K562 (cell line): ENCODE measurements around the gene RPL39. TPM values are rescaled to one million over a fixed set of nuclear protein-coding genes. Genes with fewer than 3 reads are reported as not detected.

ENCODE experiments used
- ATAC-seq: fragments of 200-7000 bp; cut with Tn5 transposase; 3 replicates; pipeline ENCODE4 v1.9.1; 2020; ENCODE audit warnings: moderate library complexity
- BruUV-seq: library from RNA; stranded (reverse); fragments of 400-500 nt; replicated peaks from 2 replicates; lab custom pipeline; 2021; lab: Mats Ljungman, UMichigan
- CTCF ChIA-PET: fragments of 300-600 bp; formaldehyde crosslinking; extraction: SDS; loops from one replicate; lab custom pipeline; 2021; ENCODE audit warnings: low intra/inter-chr PET ratio; lab: Yijun Ruan, JAX
- POLR2A ChIA-PET: fragments of 300-600, 350-650 bp; sonication (Branson Sonifier 250); formaldehyde crosslinking; extraction: SDS; loops from one replicate; lab custom pipeline; 2021; ENCODE audit warnings: antibody characterized with exemption, inconsistent platforms; lab: Yijun Ruan, JAX
- DNase-seq, 4 experiments: peaks; one replicate each; pipeline versions ENCODE4 v3.0.0 to v3.0.0-alpha.2; 2011 to 2018; ENCODE audit warnings: low spot score in 3 of 4, mixed read lengths in 3 of 4; ENCODE audit errors: extremely low read depth in 1 of 4
- FAIRE-seq: peaks from 2 replicates; lab custom pipeline; 2011; peaks lifted over from hg19 to GRCh38; lab: Jason Lieb, UNC
- H2AFZ ChIP-seq: 2 replicates; pipeline ENCODE4 v1.6.0; 2011; ENCODE audit warnings: low read depth, low read length, control low read depth, inconsistent platforms
- H3K27ac ChIP-seq: fragments of 200-600 bp; 3 replicates; pipeline ENCODE4 v1.8.0; 2011; ENCODE audit warnings: low read depth, mild to moderate bottlenecking, control low read depth, inconsistent platforms, low read length, moderate library complexity, mixed read lengths; ENCODE audit errors: extremely low read depth
- H3K27me3 ChIP-seq, 2 experiments: fragments of 300-600 bp in 1 of 2; 2 replicates in 1 of 2; 3 replicates in 1 of 2; pipeline versions ENCODE4 v1.6.0 to v1.8.0; 2011; ENCODE audit warnings: inconsistent platforms in 2 of 2, low read length in 2 of 2, mild to moderate bottlenecking in 1 of 2, mixed read lengths in 1 of 2, moderate library complexity in 1 of 2; ENCODE audit not compliant: control insufficient read depth in 2 of 2, insufficient read depth in 2 of 2
- H3K36me3 ChIP-seq: fragments of 300-600 bp; 3 replicates; pipeline ENCODE4 v1.8.0; 2011; ENCODE audit warnings: mild to moderate bottlenecking, low read length, inconsistent platforms; ENCODE audit not compliant: control insufficient read depth, insufficient read depth
- H3K4me1 ChIP-seq, 2 experiments: fragments of 200-600 bp in 1 of 2; replicated peaks in 1 of 2; 2 replicates in 1 of 2; 3 replicates in 1 of 2; pipeline versions ENCODE4 v1.5.1 to v1.8.0; 2011; ENCODE audit warnings: inconsistent platforms in 2 of 2, low read length in 2 of 2, mild to moderate bottlenecking in 1 of 2, mixed read lengths in 1 of 2, moderate library complexity in 1 of 2; ENCODE audit not compliant: control insufficient read depth in 2 of 2, insufficient read depth in 2 of 2
- H3K4me2 ChIP-seq: 2 replicates; pipeline ENCODE4 v1.6.1; 2011; ENCODE audit warnings: low read length, control low read depth, inconsistent platforms, mixed read lengths; ENCODE audit not compliant: insufficient read depth
- H3K4me3 ChIP-seq: fragments of 200-600 bp; sonication (generic), shearing (Covaris generic); 2 replicates; pipeline ENCODE4 v1.5.1; 2016; ENCODE audit warnings: control low read depth, inconsistent platforms
- H3K79me2 ChIP-seq: fragments of 200-600 bp; 3 replicates; pipeline ENCODE4 v1.8.0; 2011; ENCODE audit warnings: low read length, inconsistent platforms; ENCODE audit not compliant: control insufficient read depth, insufficient read depth
- H3K9ac ChIP-seq, 2 experiments: 2 replicates each; pipeline versions ENCODE4 v1.6.0 to v1.6.1; 2011; ENCODE audit warnings: low read depth in 2 of 2, low read length in 2 of 2, control low read depth in 1 of 2, inconsistent platforms in 1 of 2, mild to moderate bottlenecking in 1 of 2, mixed read lengths in 1 of 2; ENCODE audit not compliant: insufficient read depth in 1 of 2
- H3K9me1 ChIP-seq: one replicate; pipeline ENCODE4 v1.6.0; 2011; ENCODE audit warnings: inconsistent platforms, mild to moderate bottlenecking, low read length, moderate library complexity; ENCODE audit not compliant: control insufficient read depth, insufficient read depth
- H3K9me3 ChIP-seq: replicated peaks from 2 replicates; pipeline ENCODE4 v1.5.1; 2011; ENCODE audit warnings: low read depth, low read length, inconsistent platforms; ENCODE audit not compliant: control insufficient read depth, insufficient read depth
- H4K20me1 ChIP-seq: replicated peaks from 2 replicates; pipeline ENCODE4 v1.6.1; 2011; ENCODE audit warnings: low read length, inconsistent platforms, mixed read lengths; ENCODE audit not compliant: control insufficient read depth, insufficient read depth
- CREM ChIP-seq: IDR thresholded peaks from 2 replicates; pipeline ENCODE4 v1.6.1; 2014; ENCODE audit warnings: antibody characterized with exemption, low read depth
- DNMT1 ChIP-seq: fragments of 450-650 bp; IDR thresholded peaks from 2 replicates; pipeline ENCODE4 v1.6.1; 2016; ENCODE audit warnings: antibody characterized with exemption, mild to moderate bottlenecking
- EHMT2 ChIP-seq: fragments of 450-650 bp; IDR thresholded peaks from 2 replicates; pipeline ENCODE4 v1.6.1; 2018; ENCODE audit warnings: antibody characterized with exemption
- ETV6 ChIP-seq, 3 experiments: fragments of 150-350 bp in 1 of 3; sonication (generic) in 1 of 3; formaldehyde crosslinking in 1 of 3; IDR thresholded peaks; 2 replicates each; pipeline versions ENCODE4 v1.6.1 to v1.8.0; 2014 to 2022; ENCODE audit warnings: borderline replicate concordance in 2 of 3, low read depth in 2 of 3, antibody characterized with exemption in 1 of 3, low read length in 1 of 3, mild to moderate bottlenecking in 1 of 3, missing genetic modification reagents in 1 of 3
- FOXJ2 ChIP-seq: fragments of 200-800 bp; sonication (Bioruptor generic); IDR thresholded peaks from 2 replicates; pipeline ENCODE4 v1.6.1; 2016; ENCODE audit warnings: missing genetic modification characterization, missing compliant biosample characterization
- FOXO4 ChIP-seq: fragments of 450-650 bp; formaldehyde crosslinking; IDR thresholded peaks from 2 replicates; pipeline ENCODE4 v1.4.0; 2020; ENCODE audit warnings: mild to moderate bottlenecking, moderate library complexity
- LCOR ChIP-seq: sonication (generic); formaldehyde crosslinking; IDR thresholded peaks from 2 replicates; pipeline ENCODE4 v1.8.0; 2022; ENCODE audit warnings: mild to moderate bottlenecking, missing genetic modification reagents
- MAFK ChIP-seq: IDR thresholded peaks from 2 replicates; pipeline ENCODE4 v1.6.1; 2011; ENCODE audit warnings: low read length, improper control_type of control experiment
- OTX1 ChIP-seq: fragments of 450-650 bp; formaldehyde crosslinking; IDR thresholded peaks from 2 replicates; pipeline ENCODE4 v1.4.0; 2022; ENCODE audit warnings: mild to moderate bottlenecking
- PHTF2 ChIP-seq: fragments of 250-450 bp; sonication (Bioruptor Pico); IDR thresholded peaks from 2 replicates; pipeline ENCODE4 v1.5.0; 2021; ENCODE audit warnings: mild to moderate bottlenecking
- STAT6 ChIP-seq: sonication (generic); formaldehyde crosslinking; IDR thresholded peaks from 2 replicates; pipeline ENCODE4 v1.8.1; 2023; ENCODE audit warnings: mild to moderate bottlenecking, missing genetic modification reagents
- SUPT5H ChIP-seq: fragments of 450-650 bp; IDR thresholded peaks from 2 replicates; pipeline ENCODE4 v1.6.1; 2016
- TCF7 ChIP-seq: sonication (generic); IDR thresholded peaks from 2 replicates; pipeline ENCODE4 v1.6.1; 2016; ENCODE audit warnings: antibody characterized with exemption, borderline replicate concordance
- ZFX ChIP-seq: sonication (generic); formaldehyde crosslinking; IDR thresholded peaks from 2 replicates; pipeline ENCODE4 v1.8.0; 2022; ENCODE audit warnings: mild to moderate bottlenecking, missing genetic modification reagents, moderate library complexity
- ZNF253 ChIP-seq: fragments of 250-450 bp; sonication (Bioruptor Pico); conservative IDR thresholded peaks from 2 replicates; pipeline ENCODE4 v1.6.1; 2021; ENCODE audit warnings: mild to moderate bottlenecking
- ZNF75A ChIP-seq: fragments of 450-650 bp; formaldehyde crosslinking; IDR thresholded peaks from 2 replicates; pipeline ENCODE4 v1.4.0; 2020; ENCODE audit warnings: mild to moderate bottlenecking
- WGBS: fragments of 100-300 bp; shearing (Covaris generic); methylation state at CpG from one replicate; pipeline ENCODE4 v1.1.6; 2016; ENCODE audit warnings: low coverage, mixed read lengths; ENCODE audit not compliant: insufficient coverage; ENCODE audit errors: missing lambda C conversion rate; 5-methylcytosine and 5-hydroxymethylcytosine counted together
- in situ Hi-C: fragments of 300-500 bp; cut with MboI; formaldehyde crosslinking; loops from 4 replicates; pipeline ENCODE4 v1.15.0; 2018; ENCODE audit warnings: inconsistent platforms, mixed read lengths
- intact Hi-C: fragments of 100-400 bp; cut with micrococcal nuclease; formaldehyde crosslinking; loops from 2 replicates; pipeline ENCODE4 v1.14.2; 2022
- polyA plus RNA-seq, 8 experiments: library from polyadenylated mRNA; depleted of rRNA in 4 of 8; stranded (reverse) in 5 of 8; unstranded in 3 of 8; fragments of >200 nt; fragmentation: Nextera tagmentation in 2 of 8; fragmentation: Illumina TruSeq in 1 of 8; extraction: Ambion mirVana in 2 of 8; extraction: Trizol in 1 of 8; gene quantifications; 2 replicates each; pipeline versions ENCODE4 v1.2.1 to v1.2.3, GENCODE V29; 2011 to 2014; ENCODE audit warnings: inconsistent platforms in 1 of 8, missing spikeins in 1 of 8
- total RNA-seq, 7 experiments: library from RNA; depleted of rRNA in 6 of 7; stranded (reverse); fragments of >200 nt in 6 of 7; fragmentation: Illumina TruSeq in 2 of 7; extraction: Trizol in 2 of 7; gene quantifications; 2 replicates each; pipeline versions ENCODE4 v1.2.1 to v1.2.3, GENCODE V29; 2011 to 2021; ENCODE audit warnings: low replicate concordance in 1 of 7
- TF ChIP-seq, protein P1 (sequence below): sonication (generic); formaldehyde crosslinking; IDR thresholded peaks from 2 replicates; pipeline ENCODE4 v1.8.0; 2022; ENCODE audit warnings: mild to moderate bottlenecking, missing genetic modification reagents, borderline replicate concordance

Gene RPL39
- total and polyA plus RNA-seq, 9 of the 15 experiments (the other 6 are each of a cell fraction or from before 2014, with no cell fraction given) = 1,382 to 5,043 (median 3,226) TPM

DNA sequence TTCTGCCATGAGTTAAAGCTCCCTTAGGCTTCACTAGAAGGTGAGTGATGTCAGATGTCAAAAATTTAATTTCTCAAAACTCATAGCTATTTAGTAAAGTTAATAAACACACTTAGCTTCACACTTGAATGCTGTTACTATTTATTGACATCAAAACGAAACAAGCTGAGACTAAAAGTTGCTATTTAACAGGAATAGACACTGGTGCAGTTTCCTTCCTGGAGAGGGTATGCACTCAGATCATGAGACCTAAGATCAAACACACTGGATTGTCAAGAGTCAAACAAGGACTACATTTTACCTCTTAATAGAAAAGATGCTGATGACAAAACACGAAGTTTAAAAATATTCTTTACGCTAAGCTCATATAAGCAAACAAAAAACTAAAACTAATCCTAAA is 42.5 kb upstream of the RPL39 start (continued):
- TF ChIP-seq ZFX (no peak), STAT6 (CRISPR knock-in tag) (no peak)

- Histone ChIP-seq H3K4me2 (no peak overlapping the region), H3K9me1 (no peaks in the 10 kb centered on the region), H4K20me1 (no peaks in the 10 kb centered on the region), H3K9me3 (no peaks in the 10 kb centered on the region), H3K36me3 (peaks cover 24% of the 10 kb centered on the region; the same call in 1 of the 3 replicates), H3K27ac (no peak overlapping the region), H2AFZ (no peak overlapping the region), H3K4me1 (no peaks in the 10 kb centered on the region), H3K27me3 (no peaks in the 10 kb centered on the region), H3K79me2 (no peaks in the 10 kb centered on the region), H3K9ac (no peak overlapping the region), H3K4me3 (no peak overlapping the region)
- no TSS peak for BruUV-seq
- 100% methylated on average over 2 of the region's 5 CpGs for WGBS
- ATAC-seq = no peak
- intact Hi-C loops (no loop called here), in situ Hi-C loops (no loop called here)
- DNase-seq = no peak
- ChIA-PET POLR2A (no interaction called here), CTCF (no interaction called here)
- no peak for FAIRE-seq
- TF ChIP-seq EHMT2 (no peak), TCF7 (no peak), DNMT1 (no peak), CREM (no peak), PHTF2 (CRISPR knock-in tag) (no peak), FOXO4 (CRISPR knock-in tag) (no peak), ZNF75A (CRISPR knock-in tag) (no peak), OTX1 (CRISPR knock-in tag) (no peak), SUPT5H (no peak), ZNF253 (CRISPR knock-in tag) (no peak), LCOR (CRISPR knock-in tag) (no peak), ETV6 (IDR thresholded peaks at IDR 0.05; ENCODE audit: borderline replicate concordance in 1 of 2, low read depth in 2 of 2, low read length in 1 of 2) (no peak), ETV6 (CRISPR knock-in tag; IDR thresholded peaks at IDR 0.05; ENCODE audit: borderline replicate concordance) (no peak), FOXJ2 (no peak), MAFK (no peak)
- TF ChIP-seq, protein P1, sequence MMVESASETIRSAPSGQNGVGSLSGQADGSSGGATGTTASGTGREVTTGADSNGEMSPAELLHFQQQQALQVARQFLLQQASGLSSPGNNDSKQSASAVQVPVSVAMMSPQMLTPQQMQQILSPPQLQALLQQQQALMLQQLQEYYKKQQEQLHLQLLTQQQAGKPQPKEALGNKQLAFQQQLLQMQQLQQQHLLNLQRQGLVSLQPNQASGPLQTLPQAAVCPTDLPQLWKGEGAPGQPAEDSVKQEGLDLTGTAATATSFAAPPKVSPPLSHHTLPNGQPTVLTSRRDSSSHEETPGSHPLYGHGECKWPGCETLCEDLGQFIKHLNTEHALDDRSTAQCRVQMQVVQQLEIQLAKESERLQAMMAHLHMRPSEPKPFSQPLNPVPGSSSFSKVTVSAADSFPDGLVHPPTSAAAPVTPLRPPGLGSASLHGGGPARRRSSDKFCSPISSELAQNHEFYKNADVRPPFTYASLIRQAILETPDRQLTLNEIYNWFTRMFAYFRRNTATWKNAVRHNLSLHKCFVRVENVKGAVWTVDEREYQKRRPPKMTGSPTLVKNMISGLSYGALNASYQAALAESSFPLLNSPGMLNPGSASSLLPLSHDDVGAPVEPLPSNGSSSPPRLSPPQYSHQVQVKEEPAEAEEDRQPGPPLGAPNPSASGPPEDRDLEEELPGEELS = no peak
Measured at GRCh38 chrX:119828446-119828845, 37.0 kb upstream of the RPL39 start.
